GM11168 (cell line): Measurements from ENCODE around the gene C1orf146.
"Not testable (repeated sequence)": the region's sequence is repeated elsewhere in the genome, so short reads cannot be mapped to it uniquely, and the experiment has no call there.

Experiments used
- in situ Hi-C: fragments of 300-500 bp; cut with MboI; formaldehyde crosslinking; loops from one replicate; pipeline ENCODE4 v1.12.0; 2022; ENCODE audit warnings: low sequenced_read_pairs; ENCODE audit not compliant: unreplicated experiment

C1orf146 gene

DNA sequence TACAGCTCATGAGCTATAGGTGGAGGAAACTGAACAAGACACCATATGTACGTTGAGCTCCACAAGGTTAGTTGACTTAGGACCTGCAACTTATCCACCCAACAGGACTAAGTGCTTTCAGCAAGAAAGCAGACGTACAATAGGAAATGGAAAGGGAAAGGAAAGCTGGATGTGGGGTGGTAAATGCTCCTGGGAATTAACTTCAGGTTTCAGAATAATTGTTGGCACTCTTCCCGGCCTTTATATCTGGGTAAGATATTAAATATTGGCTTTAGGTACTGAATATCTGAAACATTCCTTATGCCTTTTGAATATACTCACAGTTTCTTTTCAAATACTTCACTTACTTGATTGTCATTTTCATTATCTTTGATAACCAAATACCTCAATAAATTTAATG lies 44.8 kb downstream of the C1orf146 start:
- in situ Hi-C loops: no loop called here

DNA sequence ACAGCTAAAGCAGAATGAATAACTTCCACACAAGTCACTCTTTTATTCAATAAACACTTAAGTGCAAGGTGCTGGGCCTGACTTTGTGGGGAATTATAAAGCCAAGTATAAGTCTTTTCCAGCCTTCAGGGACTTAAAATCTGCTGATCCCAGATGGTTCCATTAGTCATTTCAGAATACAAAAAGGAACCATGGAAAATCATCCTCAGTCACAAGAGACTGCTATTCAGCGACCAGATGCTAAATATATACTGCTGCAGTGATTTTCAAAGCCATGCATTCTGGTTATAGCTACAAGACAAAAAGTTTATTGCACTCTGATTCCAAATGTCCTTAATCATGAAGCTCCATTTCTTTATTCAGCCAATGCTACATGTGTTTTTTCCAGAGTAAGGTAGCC lies 55.3 kb downstream of the C1orf146 start:
- in situ Hi-C loops: no loop called here

DNA sequence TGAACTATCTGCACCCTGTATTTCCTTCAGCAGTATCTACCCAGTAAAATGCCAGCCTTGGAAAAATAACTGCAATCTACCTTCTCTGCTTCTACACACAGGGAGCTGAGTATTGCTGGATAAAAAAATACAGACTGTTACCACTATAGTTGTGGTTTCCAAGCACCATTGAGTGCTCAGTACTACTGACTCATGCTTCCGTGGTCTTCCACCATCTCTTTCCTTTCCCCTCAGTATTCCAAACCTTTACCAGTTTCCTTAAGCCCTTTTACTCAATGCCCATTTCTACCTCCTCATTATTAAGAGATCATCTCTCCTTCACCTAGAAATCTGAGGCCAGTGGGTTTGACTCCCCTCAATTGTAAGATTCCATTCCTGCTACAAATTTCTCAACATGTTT lies 57.2 kb downstream of the C1orf146 start:
- in situ Hi-C loops: no loop called here

DNA sequence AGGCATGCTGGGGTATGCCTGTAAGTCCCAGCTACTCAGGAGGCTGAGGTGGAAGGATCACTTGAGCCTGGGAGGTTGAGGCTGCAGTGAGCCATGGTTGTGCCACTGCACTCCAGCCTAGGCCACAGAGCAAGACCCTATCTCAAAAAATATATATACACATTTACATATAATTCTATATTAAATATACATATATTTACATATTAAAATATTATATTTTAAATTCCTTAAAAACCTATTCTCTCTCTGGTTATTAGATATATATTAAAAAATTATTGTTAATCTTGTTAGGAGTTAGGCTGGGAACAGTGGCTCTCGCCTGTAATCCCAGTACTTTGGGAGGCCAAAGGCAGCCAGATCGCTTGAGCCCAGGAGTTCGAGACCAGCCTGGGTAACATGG lies 58.4 kb downstream of the C1orf146 start:
- in situ Hi-C loops: no loop called here

DNA sequence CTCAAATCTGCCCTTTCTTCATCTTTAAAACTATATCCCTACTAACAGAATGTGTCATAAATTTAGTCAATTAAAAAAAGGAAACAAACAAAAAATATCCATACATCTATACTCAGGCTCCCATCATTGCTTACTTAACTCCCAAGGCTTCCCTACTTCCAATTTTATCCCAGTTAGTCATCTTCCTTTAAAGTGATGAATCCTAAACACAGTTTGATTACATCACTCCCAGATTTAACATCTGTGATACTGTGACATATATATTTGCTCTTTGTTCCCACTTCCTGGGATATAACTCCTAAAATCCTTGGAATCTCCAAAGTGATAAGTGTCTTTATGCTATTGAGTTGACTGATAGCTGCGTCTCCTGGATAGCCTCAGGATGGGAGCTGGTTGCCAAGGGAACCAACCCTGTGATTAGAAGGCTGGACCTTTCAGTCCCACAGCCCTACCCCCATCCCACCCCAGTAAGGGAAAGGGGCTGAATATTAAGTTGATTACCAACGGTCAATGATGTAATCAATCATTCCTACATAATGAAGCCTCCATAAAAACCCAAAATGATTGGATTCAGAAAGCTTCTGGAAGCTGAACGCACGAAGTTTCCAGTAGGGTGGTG lies 59.5 kb downstream of the C1orf146 start:
- in situ Hi-C loops: no loop called here

DNA sequence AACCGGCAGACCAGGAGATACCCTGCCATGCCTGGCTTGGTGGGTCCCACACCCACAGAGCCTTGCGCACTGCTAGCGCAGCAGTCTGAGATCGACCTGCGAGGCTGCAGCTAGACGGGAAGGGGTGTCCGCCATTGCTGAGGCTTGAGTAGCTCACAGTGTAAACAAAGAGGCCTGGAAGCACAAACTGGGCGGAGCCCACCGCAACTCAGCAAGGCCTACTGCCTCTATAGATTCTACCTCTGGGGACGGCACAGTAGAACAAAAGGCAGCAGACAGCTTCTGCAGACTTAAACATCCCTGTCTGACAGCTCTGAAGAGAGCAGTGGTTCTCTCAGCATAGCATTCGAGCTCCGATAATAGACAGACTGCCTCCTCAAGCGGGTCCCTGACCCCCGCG lies 62.1 kb downstream of the C1orf146 start:
- in situ Hi-C loops: not testable (repeated sequence)

DNA sequence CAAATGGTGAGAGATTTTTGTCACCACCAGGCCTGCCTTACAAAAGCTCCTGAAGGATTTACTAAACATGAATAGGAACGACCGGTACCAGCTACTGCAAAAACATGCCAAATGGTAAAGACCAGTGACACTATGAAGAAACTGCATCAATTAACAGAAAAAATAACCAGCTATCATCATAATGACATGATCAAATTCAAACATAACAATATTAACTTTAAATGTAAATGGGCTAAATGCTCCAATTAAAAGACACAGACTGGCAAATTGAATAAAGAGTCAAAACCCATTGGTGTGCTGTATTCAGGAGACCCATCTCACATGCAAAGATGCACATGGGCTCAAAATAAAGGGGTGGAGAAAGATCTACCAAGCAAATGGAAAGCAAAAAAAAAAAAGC lies 63.7 kb downstream of the C1orf146 start:
- in situ Hi-C loops: not testable (repeated sequence)

DNA sequence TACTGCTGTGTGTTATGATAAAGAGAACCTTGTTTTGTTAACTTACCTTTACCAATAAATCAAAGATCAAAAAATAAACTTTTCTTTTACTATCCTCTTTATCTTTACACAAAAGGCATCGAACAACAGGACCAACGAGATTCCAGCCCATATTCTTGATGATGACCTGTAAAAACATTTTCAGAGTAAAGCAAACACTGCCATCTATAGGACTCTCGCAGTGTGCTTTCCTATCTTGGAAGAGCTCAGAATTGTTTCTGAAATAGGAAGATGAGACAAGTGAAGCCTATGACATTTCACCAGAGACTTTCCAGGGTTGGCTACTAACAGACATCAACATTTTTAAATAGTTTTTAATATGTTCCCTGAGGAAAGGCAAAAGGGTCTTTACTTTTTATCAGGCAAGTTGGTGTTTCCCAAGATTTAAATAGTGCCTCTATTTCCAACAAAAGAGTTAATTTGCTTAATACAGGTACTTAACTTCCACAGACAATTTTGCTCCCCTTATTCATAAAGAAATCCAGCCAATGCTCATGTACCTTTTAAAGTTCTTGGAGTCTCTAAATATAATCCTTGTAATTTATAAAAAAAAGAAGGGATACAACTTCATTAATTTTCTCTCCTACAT lies 73.8 kb downstream of the C1orf146 start:
- in situ Hi-C loops: no loop called here
